Ramos (cell line): Measurements from ENCODE around the gene GRIN3B.

Source experiments
- in situ Hi-C: fragments of 300-500 bp; cut with MboI; formaldehyde crosslinking; loops from one replicate; pipeline ENCODE4 v1.14.3; 2022; ENCODE audit warnings: low sequenced_read_pairs; ENCODE audit not compliant: unreplicated experiment

GRIN3B gene

DNA sequence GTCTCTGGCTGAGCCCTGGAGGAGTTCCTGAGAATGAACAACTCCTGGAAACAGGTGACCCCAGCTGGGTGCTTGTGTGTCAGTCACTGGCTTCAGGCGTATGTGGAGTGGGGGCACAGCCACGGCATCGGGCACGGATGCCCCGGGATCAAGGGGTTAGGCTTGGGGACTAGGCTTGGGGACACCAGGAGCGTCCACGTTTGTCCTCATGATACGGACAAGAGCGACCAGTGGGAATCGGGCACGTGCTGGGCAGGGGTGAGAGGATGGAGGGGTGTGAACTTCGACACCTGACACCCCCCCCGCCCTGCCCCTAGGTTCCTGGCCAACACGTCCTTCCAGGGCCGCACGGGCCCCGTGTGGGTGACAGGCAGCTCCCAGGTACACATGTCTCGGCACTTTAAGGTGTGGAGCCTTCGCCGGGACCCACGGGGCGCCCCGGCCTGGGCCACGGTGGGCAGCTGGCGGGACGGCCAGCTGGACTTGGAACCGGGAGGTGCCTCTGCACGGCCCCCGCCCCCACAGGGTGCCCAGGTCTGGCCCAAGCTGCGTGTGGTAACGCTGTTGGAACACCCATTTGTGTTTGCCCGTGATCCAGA, 4.1 kb downstream of the GRIN3B start:
- in situ Hi-C loops = no loop called here

DNA sequence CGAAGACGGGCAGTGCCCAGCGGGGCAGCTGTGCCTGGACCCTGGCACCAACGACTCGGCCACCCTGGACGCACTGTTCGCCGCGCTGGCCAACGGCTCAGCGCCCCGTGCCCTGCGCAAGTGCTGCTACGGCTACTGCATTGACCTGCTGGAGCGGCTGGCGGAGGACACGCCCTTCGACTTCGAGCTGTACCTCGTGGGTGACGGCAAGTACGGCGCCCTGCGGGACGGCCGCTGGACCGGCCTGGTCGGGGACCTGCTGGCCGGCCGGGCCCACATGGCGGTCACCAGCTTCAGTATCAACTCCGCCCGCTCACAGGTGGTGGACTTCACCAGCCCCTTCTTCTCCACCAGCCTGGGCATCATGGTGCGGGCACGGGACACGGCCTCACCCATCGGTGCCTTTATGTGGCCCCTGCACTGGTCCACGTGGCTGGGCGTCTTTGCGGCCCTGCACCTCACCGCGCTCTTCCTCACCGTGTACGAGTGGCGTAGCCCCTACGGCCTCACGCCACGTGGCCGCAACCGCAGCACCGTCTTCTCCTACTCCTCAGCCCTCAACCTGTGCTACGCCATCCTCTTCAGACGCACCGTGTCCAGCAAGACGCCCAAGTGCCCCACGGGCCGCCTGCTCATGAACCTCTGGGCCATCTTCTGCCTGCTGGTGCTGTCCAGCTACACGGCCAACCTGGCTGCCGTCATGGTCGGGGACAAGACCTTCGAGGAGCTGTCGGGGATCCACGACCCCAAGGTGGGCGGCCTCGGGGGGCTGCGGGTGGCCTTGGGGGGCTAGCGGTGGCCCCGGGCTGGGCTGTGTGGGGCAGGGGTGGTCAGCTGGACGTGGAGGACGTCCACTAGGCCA, 4.8 kb downstream of the GRIN3B start:
- in situ Hi-C loops = no loop called here

DNA sequence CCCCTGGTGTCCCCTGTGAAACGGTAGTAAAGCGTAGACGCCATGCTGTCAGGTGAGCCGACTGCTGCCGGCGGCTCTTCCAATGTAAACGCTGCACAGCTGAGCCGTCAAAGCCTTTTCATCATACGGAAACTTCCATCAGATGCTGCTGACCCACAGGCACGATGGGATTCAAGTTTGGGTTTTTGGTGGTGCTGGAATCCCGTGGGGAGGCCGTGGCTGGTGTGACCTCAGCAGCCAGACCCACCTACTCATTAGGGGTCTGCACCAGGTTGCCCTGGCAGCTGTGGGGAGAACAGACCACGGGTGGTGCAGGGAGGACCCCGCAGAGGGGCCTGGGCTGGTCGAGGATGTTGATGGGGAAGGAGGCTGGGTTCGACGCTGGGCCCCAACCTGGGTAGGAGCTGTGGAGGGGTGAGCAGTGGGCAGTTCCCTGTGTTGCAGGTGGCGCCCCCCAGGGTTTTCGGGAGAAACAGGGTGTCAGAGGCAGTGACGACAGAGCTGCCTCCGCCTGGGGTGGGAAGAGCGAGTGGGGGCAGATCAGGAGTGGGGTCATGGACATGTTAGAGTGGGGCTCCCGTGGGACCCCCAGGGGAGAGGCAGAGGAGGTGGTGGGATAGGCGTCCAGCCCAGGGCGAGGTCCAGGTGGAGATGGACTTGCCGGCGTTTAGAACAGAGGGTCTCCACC, 6.6 kb downstream of the GRIN3B start:
- in situ Hi-C loops = no loop called here

DNA sequence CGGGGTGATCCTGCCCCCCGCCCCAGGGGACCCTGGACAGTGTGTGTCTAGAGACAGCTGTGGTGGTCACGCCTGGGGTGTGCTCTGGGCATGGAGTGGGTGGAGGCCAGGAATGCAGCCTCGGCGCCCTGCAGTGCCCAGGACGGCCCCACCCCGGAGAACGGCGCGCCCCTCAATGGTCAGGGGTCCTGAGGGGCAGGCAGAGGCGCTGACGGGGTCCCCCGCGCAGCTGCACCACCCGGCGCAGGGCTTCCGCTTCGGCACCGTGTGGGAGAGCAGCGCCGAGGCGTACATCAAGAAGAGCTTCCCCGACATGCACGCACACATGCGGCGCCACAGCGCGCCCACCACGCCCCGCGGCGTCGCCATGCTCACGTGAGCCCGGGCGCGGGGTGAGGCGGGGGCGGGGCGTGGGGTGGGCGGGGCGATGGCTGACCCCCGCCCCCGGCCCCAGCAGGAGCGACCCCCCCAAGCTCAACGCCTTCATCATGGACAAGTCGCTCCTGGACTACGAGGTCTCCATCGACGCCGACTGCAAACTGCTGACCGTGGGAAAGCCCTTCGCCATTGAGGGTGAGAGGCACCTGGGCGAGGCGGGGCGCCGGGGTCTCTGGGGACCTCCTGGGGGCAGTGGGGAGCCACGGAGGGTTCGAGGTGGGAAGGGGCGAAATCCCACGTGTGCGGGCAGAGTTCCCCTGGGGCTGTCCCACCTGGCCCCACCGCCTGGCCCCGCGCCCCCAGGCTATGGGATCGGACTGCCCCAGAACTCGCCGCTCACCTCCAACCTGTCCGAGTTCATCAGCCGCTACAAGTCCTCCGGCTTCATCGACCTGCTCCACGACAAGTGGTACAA, 7.4 kb downstream of the GRIN3B start:
- in situ Hi-C loops = no loop called here

DNA sequence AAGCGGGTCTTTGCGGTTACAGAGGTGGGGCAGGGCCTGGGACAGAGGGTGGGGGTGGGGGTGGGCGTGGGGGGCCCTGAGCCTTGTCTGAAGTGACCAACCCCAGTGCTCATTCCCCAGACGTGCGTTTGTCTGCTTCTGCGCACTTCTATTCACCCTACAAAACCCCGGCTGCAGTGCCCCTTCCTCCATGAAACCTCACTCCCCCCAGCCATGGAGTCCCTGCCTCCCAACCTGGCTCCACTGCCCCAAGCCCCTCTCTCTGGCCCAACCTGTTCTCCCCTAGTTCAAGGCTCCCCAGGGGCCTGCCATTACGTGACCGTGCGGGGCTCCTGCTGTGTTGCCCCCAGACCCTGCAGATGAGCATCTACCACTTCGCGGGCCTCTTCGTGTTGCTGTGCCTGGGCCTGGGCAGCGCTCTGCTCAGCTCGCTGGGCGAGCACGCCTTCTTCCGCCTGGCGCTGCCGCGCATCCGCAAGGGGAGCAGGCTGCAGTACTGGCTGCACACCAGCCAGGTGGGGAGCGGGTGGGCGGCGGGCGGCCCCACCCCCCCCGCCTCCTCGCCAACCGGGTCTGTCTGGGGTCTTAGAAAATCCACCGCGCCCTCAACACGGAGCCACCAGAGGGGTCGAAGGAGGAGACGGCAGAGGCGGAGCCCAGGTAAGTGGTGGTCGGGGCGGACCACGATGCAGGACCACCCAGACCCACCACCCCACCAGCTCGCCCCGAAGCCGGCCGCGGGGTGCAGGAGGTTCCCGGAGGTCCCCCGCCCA, 8.2 kb downstream of the GRIN3B start:
- in situ Hi-C loops = no loop called here

DNA sequence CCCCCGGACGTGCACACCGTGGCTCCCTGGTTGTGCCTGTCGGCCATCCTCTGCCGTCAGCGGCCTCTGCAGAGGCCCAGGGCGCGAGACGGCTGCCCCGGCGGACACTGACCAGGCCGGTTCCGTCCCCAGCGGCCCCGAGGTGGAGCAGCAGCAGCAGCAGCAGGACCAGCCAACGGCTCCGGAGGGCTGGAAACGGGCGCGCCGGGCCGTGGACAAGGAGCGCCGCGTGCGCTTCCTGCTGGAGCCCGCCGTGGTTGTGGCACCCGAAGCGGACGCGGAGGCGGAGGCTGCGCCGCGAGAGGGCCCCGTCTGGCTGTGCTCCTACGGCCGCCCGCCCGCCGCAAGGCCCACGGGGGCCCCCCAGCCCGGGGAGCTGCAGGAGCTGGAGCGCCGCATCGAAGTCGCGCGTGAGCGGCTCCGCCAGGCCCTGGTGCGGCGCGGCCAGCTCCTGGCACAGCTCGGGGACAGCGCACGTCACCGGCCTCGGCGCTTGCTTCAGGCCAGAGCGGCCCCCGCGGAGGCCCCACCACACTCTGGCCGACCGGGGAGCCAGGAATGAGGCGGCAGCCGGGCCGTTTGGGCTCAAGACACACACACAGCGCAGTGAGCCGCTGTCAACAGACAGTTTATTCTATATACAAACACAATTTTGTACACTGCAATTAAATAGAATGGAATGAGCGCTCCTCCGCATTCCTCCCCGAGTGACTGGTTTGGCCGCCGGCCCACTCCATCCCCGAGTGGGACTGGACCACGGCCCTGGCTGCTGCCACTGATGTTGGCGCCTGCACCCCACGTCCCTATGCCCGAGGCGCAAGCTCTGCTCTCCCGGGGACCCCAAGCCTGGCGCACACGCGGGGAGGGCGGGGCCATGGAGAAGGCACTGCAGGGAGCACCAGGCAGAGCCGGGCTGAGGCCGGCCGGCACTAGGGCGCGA, 9.1 kb downstream of the GRIN3B start:
- in situ Hi-C loops = no loop called here

DNA sequence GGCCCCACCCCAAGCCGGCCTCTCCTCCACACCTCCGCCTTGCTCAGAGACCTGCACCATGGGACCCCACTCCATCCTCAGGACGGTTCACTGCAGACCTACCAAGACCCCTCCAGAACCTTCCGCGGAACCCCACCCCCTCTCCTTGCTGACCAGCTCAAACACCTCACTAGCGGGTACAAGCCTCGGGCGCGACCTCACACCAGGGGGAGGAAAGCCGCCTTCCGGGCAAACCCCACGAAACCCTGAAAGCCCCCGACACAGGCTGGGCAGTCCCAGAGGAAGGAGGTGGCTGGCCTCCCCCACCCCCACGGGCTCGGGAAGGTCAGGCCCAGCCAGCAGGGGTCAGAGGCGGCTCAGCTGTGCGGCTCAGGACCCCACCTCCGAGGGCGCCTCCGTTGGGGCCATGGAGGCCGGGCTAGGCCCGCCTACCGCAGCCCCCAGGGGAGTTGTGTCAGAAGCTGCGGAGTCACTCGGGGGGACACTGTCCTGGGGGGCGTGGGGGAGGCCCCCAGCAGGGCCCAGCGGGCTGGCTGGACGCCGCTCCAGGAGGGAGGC, 9.8 kb downstream of the GRIN3B start:
- in situ Hi-C loops = no loop called here

DNA sequence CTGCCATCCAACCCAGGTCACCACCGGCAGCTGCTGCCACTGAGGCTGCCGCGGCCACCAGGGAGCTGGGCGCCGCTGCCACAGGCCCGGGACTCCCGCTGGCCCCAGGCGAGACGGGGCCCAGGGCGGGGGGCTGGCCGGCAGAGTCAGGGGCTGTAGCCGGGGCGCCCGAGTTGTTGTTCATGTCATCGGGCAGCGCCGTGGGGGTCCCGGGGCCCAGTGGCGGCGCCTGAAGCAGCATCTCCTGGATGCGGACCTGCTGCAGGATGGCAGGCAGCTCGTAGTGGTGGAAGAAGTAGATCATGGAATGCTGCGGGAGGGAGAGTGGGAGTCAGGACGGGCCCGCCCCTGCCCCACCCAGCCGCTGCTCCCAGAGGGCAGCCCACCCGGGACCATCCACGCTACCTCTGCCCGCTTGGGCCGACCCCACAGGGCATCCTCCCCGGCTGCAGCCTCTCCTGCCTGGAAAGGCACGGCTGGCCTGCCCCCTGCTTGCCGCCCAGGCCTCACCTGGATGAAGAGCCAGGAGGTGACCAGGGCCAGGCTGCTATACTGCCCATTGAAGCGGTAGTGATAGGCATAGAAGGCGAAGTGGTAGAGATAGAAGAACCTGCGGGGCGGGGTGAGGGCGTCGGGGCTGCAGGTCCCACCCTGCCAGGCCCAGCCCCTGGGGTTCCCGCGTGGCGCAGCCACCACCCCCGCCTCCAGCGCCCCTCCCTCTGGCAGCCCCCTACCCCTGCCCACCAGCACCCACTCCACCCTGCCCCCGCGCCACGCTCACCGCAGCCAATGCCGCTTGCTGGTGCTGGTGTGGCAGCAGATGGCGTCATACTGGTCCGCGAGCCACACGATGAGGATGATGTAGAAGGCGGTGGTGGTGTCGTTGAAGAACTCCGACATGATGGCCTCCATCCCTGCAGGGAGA, 10.6 kb downstream of the GRIN3B start:
- in situ Hi-C loops = no loop called here

DNA sequence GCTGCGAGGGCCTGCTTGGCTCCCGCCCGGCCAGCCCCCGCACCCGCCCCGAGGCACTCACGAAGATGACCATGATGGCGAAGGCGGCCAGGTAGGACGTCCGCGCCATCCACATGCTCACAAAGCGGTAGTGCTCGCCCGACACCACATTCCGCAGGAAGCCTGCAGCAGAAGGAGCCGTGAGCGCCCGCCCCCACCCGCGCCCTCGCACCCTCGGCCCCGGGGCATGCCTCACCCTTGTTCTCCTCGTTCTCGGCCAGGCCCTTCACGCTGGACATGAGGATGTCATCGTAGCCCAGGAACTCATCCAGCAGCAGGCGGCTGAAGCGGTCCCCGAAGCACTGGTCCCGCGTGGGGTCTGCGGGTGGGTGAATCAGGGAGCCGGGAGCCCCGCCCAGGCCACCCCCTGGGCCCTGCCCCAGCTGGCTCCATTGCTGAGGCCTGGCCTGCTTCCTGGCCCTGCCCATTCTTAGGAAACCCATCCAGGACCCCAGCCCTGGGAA, 11.7 kb downstream of the GRIN3B start:
- in situ Hi-C loops = no loop called here

DNA sequence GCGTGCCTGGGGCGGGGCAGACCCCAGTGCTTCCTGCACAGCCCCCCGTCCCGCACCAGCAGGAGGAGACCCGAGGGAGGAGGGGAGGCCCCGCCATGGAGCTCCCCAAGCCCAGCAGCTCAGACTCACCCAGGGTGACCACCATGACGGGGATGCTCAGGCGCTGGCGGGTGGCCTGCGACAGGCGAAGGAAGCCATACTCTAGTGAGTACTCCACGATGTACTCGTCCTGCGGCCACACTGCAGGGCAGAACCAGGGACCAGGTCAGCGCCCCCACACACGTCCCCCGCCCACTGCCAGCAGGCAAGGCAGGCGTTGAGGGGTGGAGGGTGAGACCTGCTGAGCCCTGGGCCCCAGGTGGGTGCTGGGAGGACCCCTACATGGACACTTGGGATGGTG, 12.1 kb downstream of the GRIN3B start:
- in situ Hi-C loops = no loop called here

DNA sequence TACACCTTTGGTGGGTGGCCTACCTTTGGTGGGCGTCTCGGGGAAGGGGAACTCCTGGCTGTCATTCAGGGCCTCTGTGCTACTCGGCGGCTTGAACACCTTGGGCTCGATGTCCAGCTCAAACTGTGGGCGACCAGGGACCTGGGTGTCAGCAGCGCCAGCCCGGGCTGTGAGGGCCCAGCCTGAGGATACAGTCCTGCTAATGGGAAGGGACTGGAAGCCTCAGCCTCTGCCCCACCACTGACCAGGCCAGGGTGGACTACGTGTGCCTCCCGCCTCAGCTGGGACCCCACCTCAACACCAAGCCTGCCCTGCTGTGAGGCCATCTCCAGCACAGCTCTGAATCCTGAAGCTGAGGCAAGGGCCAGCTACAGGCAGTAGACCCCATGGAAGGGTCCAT, 13.0 kb downstream of the GRIN3B start:
- in situ Hi-C loops = no loop called here

DNA sequence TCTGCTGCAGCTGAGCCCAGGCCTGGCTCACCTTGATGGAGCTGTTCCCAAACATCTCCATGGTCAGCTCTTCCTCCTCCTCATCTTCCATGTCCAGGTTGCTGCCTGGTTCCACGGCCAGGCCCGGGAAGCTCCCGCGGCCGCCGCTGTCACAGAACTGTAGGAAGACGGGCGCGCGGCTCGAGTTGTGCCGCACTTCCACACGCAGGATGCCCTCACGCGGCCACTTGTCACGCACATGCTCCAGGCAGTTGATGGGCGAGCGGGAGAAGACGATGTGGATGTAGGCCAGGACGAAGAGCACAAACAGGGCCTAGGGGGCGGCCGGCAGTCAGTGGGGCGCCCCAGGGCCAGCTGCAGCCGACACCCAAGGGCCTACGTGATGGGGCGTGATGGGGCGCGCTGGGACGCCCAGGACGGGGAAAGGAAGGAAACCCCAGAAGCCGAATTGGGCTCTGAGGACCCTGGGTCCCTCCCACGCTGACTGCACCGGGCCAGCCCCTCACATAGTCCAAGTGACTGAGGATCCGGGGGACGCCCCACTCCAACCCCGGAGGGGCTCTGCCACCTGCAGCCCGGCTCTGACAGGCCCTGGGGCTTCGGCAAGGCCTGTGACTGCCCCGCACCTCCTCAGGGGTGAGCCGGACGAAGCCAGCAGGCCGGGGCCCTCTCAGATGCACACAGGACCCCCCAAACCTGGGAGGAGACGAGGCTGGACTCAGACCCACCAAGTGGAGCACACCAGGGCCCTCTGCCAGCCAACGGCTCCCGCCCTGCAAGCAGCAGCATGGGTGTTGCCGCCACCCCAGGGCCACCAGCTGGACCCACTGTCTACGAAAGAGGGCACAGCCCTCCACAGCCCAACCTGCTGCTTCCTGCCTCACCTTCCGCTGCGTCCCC, 14.2 kb downstream of the GRIN3B start:
- in situ Hi-C loops = no loop called here

DNA sequence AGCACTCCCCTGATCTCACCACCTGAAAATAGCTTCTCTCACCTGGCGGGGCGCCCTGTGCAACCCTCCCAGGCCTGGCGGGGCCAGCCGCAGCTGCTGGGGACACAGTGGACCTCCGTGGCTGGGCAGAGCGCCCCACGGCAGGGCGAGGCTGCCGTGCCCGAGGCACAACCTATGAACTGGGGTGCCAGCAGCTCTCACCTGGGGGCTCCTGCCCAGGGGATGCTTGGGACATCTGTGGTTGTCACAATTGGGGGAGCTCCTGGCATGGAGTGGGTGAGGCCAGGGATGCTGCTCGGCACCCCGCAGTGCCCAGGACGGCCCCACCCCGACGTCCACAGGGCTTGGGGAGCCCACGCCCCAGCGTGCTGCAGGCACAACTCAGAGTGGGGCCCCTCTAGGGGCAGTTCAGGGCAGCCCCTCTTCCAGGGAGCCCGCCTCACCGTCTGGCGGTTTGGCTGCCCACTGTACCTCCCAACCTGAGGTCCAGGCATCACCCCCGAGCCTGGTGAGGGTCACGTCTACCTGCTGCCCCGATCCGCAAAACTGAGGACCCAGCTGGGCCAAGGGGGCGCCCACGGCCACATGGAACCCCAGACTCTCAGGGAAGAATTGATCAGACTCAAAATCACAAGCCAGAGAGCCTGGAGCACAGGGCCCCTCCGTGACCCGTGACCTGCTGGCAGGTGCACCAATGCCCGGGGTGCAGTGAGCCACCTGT, 15.0 kb downstream of the GRIN3B start:
- in situ Hi-C loops = no loop called here

DNA sequence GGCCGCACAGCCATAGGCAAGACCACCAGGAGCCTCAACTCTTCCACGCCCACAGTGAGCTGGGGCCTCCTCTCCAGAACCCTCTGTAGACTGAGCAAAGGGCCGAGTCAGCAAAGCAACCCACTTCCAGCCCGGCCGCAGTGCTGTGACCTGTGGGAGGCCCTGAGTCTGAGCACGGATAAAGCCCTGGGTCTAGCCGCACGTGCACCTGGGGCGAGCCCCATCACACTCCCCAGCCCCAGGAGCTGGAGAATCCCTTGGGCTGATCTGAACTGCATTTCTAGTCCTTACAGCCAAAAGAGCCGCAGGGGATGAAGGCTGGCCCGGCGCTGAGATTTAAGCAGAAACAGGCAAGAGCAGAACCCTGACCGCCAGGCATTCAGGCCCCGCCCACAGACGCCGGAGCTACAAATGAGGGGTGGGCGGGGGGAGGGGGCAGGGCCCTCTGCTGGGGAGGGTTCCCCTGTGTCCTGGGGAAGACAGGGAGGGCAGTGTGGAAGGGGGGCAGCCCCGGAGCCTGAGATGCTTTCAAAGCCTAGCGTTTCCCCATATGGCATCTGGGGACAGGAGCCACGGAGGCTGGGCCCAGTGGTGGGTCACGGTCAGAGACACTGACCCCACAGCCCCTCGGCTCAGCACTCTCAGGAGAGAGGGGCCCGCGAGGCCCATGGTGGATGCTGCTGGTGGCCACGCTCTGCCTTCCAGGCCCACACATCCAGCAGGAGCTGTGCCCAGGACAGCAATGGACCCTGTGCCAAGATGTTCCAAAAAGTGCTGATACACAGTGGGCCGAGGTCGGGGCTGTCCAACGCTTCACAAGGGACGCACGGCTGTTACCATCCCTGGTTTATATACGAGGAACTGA, 15.8 kb downstream of the GRIN3B start:
- in situ Hi-C loops = no loop called here
